ENCODE data around the gene HS3ST5.

The HS3ST5 gene

DNA sequence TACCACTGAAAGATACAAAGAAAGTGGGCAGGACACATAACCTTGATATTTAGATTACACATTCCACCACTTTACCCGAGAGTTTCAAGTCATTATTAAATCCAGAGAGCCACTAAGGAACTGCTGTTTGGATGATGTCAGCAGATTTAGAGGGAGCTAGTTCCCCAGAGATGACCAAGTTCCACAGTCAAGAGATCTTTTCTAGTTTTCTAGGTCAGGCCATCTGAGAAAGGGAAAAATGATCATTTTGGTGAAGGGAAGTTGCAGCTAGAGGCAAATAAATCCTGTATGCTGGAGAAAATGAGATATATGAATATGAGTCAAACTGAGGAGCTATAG lies 147.8 kb downstream of the HS3ST5 start:
- Histone ChIP-seq H3K4me3 (no peak overlapping the region), H3K9me3 (ENCODE audit: low read depth, low read length) (no peaks in the 10 kb centered on the region), H3K9ac (ENCODE audit: insufficient read length) (no peak overlapping the region), H3K27ac (no peak overlapping the region), H3K36me3 (ENCODE audit: insufficient read depth, low read length) (no peaks in the 10 kb centered on the region)
- TF ChIP-seq FOXP2 (optimal IDR thresholded peaks at IDR 0.05; ENCODE audit: control extremely low read depth, extremely low read length, insufficient read depth) (no peak), EZH2 (IDR thresholded peaks at IDR 0.05) (no peak), POLR2AphosphoS5 (IDR thresholded peaks at IDR 0.05; ENCODE audit: borderline replicate concordance, low read depth, low read length) (no peak)
- DNase-seq (ENCODE audit: low read depth, low spot score): no peak

DNA sequence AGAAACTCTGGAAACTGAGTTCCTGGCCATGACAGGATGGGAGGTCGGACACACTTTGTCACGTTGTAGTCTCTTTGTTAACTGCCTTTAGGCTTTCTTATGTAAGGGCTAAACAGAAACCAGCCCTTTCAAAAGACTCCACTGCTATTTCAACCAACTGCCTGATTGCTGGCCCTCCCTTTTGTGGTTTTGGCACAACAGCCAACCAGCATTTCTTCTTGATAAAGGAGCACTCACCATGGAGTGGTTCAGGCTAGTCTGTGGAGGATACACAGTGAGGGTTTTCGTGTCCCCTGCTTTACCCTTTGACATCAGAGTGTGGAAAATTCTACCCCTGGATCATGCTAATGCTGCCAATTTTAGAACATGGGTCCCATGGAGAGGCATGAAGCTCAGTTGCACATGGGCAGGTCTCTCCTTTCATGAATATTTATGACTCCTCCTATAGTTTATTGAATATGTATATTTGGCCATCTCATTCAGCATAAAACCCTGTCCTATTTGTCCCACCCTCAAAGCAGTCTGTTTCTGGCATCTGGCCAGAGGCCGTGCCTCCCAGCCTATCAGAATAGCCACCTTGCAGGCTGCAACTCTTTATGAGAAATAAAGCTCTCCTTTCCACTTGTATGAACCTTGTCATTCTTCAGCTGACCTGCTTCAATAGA lies 148.3 kb downstream of the HS3ST5 start:
- Histone ChIP-seq H3K9me3 (ENCODE audit: low read depth, low read length) (no peaks in the 10 kb centered on the region), H3K36me3 (ENCODE audit: insufficient read depth, low read length) (no peaks in the 10 kb centered on the region), H3K27ac (no peak overlapping the region), H3K4me3 (no peak overlapping the region), H3K9ac (ENCODE audit: insufficient read length) (no peak overlapping the region)
- no peak for DNase-seq (ENCODE audit: low read depth, low spot score)
- no peak for TF ChIP-seq POLR2AphosphoS5 (IDR thresholded peaks at IDR 0.05; ENCODE audit: borderline replicate concordance, low read depth, low read length)

- H3K9me3 ChIP-seq (ENCODE audit: low read depth, low read length): no peaks in the 10 kb centered on the region
- H3K27ac ChIP-seq: no peak overlapping the region
- H3K9ac ChIP-seq (ENCODE audit: insufficient read length): no peak overlapping the region
- H3K36me3 ChIP-seq (ENCODE audit: insufficient read depth, low read length): no peaks in the 10 kb centered on the region
- DNase-seq (ENCODE audit: low read depth, low spot score): no peak
- no peak for TF ChIP-seq EZH2 (IDR thresholded peaks at IDR 0.05)
- no peak for TF ChIP-seq FOXP2 (optimal IDR thresholded peaks at IDR 0.05; ENCODE audit: control extremely low read depth, extremely low read length, insufficient read depth)
- TF ChIP-seq POLR2AphosphoS5 (IDR thresholded peaks at IDR 0.05; ENCODE audit: borderline replicate concordance, low read depth, low read length): no peak
- no peak overlapping the region for H3K4me3 ChIP-seq
Measured at GRCh38 chr6:114187563-114187962, 155.3 kb downstream of the HS3ST5 start.

DNA sequence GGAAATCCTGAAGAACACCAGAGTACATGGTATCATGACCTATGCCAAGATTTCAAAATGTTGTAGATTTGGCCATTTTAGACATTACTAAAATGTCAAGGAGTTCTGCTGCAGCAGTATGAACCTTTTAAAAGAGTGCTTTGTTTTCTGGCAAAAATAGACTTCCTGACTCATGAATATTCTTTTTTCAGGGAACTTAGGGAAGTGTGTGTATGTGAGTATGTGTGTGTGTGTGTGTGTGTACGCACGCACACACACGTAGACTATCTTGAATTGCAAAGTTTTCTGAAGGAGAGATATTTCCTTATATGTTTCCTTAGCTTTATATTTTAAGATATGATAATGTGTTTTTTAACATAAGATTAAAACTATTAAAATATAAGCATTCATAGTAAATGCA lies 161.2 kb downstream of the HS3ST5 start:
- TF ChIP-seq FOXP2 (optimal IDR thresholded peaks at IDR 0.05; ENCODE audit: control extremely low read depth, extremely low read length, insufficient read depth) (no peak), POLR2AphosphoS5 (IDR thresholded peaks at IDR 0.05; ENCODE audit: borderline replicate concordance, low read depth, low read length) (no peak), EZH2 (IDR thresholded peaks at IDR 0.05) (no peak)
- no peak overlapping the region for H3K27ac ChIP-seq
- DNase-seq (ENCODE audit: low read depth, low spot score): no peak
- H3K9ac ChIP-seq (ENCODE audit: insufficient read length): no peak overlapping the region
- H3K36me3 ChIP-seq (ENCODE audit: insufficient read depth, low read length): no peaks in the 10 kb centered on the region
- no peaks in the 10 kb centered on the region for H3K9me3 ChIP-seq (ENCODE audit: low read depth, low read length)
- H3K4me3 ChIP-seq: no peak overlapping the region

GRCh38 chr6:114179411-114179810 lies 163.4 kb downstream of the HS3ST5 start:
- H3K4me3 ChIP-seq: no peak overlapping the region
- no peaks in the 10 kb centered on the region for H3K36me3 ChIP-seq (ENCODE audit: insufficient read depth, low read length)
- H3K9ac ChIP-seq (ENCODE audit: insufficient read length): no peak overlapping the region
- TF ChIP-seq POLR2AphosphoS5 (IDR thresholded peaks at IDR 0.05; ENCODE audit: borderline replicate concordance, low read depth, low read length): no peak
- no peak for TF ChIP-seq EZH2 (IDR thresholded peaks at IDR 0.05)
- TF ChIP-seq FOXP2 (optimal IDR thresholded peaks at IDR 0.05; ENCODE audit: control extremely low read depth, extremely low read length, insufficient read depth): no peak
- DNase-seq (ENCODE audit: low read depth, low spot score): no peak
- no peak overlapping the region for H3K27ac ChIP-seq
- H3K9me3 ChIP-seq (ENCODE audit: low read depth, low read length): no peaks in the 10 kb centered on the region

GRCh38 chr6:114176726-114177125 lies 166.1 kb downstream of the HS3ST5 start:
- no peak overlapping the region for H3K4me3 ChIP-seq
- no peak overlapping the region for H3K9ac ChIP-seq (ENCODE audit: insufficient read length)
- no peaks in the 10 kb centered on the region for H3K9me3 ChIP-seq (ENCODE audit: low read depth, low read length)
- no peaks in the 10 kb centered on the region for H3K36me3 ChIP-seq (ENCODE audit: insufficient read depth, low read length)
- H3K27ac ChIP-seq: no peak overlapping the region
- DNase-seq (ENCODE audit: low read depth, low spot score): no peak
- no peak for TF ChIP-seq FOXP2 (optimal IDR thresholded peaks at IDR 0.05; ENCODE audit: control extremely low read depth, extremely low read length, insufficient read depth)

DNA sequence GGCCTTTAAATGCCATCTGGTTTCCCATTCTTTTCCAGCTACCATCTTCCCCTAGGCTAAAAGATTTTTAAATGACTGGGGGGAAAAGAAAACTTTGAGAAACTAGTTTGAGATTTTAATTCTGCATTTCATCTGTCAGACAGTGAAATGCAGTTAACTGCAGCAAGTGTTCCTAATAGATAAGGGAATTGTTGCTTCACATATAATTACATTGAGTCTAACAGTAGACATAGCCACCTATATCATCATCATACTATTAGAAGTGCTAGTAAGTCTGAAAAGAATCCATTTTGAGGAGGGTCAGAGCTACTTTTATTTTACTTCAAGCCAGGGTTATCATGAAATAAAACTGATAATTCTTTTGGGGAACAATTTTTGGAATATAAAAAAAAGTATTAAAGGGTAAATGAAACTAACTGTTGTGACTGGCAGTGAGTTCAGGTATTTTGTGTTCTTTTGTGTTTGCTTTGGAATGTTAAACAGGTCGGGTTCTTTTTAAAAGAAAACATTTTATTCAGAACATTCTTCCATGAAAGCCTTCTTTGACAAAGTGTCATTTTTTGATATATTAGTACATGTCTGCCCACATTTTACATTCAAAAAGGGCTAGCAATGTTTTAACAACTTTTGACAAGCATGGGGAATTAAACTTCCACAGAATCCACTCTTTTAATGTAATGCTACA lies 170.1 kb downstream of the HS3ST5 start:
- no peak overlapping the region for H3K27ac ChIP-seq
- TF ChIP-seq FOXP2 (optimal IDR thresholded peaks at IDR 0.05; ENCODE audit: control extremely low read depth, extremely low read length, insufficient read depth): no peak
- TF ChIP-seq POLR2AphosphoS5 (IDR thresholded peaks at IDR 0.05; ENCODE audit: borderline replicate concordance, low read depth, low read length): no peak
- TF ChIP-seq EZH2 (IDR thresholded peaks at IDR 0.05): no peak
- H3K9ac ChIP-seq (ENCODE audit: insufficient read length): no peak overlapping the region
- no peak overlapping the region for H3K4me3 ChIP-seq
- H3K9me3 ChIP-seq (ENCODE audit: low read depth, low read length): no peaks in the 10 kb centered on the region
- H3K36me3 ChIP-seq (ENCODE audit: insufficient read depth, low read length): no peaks in the 10 kb centered on the region
- no peak for DNase-seq (ENCODE audit: low read depth, low spot score)

- H3K4me3 ChIP-seq: no peak overlapping the region
- no peak overlapping the region for H3K27ac ChIP-seq
- no peak overlapping the region for H3K9ac ChIP-seq (ENCODE audit: insufficient read length)
- TF ChIP-seq EZH2 (IDR thresholded peaks at IDR 0.05): no peak
- TF ChIP-seq POLR2AphosphoS5 (IDR thresholded peaks at IDR 0.05; ENCODE audit: borderline replicate concordance, low read depth, low read length): no peak
- no peak for TF ChIP-seq FOXP2 (optimal IDR thresholded peaks at IDR 0.05; ENCODE audit: control extremely low read depth, extremely low read length, insufficient read depth)
- H3K9me3 ChIP-seq (ENCODE audit: low read depth, low read length): no peaks in the 10 kb centered on the region
- DNase-seq (ENCODE audit: low read depth, low spot score): no peak
- H3K36me3 ChIP-seq (ENCODE audit: insufficient read depth, low read length): no peaks in the 10 kb centered on the region
Measured at GRCh38 chr6:114171473-114171872, 171.3 kb downstream of the HS3ST5 start.

- Histone ChIP-seq H3K4me3 (no peak overlapping the region), H3K27ac (no peak overlapping the region), H3K9ac (ENCODE audit: insufficient read length) (no peak overlapping the region), H3K36me3 (ENCODE audit: insufficient read depth, low read length) (no peaks in the 10 kb centered on the region), H3K9me3 (ENCODE audit: low read depth, low read length) (no peaks in the 10 kb centered on the region)
- DNase-seq (ENCODE audit: low read depth, low spot score): no peak
- TF ChIP-seq POLR2AphosphoS5 (IDR thresholded peaks at IDR 0.05; ENCODE audit: borderline replicate concordance, low read depth, low read length) (no peak), FOXP2 (optimal IDR thresholded peaks at IDR 0.05; ENCODE audit: control extremely low read depth, extremely low read length, insufficient read depth) (no peak), EZH2 (IDR thresholded peaks at IDR 0.05) (no peak)
Measured at GRCh38 chr6:114170958-114171387, 171.8 kb downstream of the HS3ST5 start.
